Activated naive CD8-positive, alpha-beta T cell (primary cell): ENCODE measurements around the gene NRG2.

Experiments
- H3K27ac Mint-ChIP-seq: one replicate; pipeline ENCODE4 v1.8.0; 2021; ENCODE audit warnings: mixed read lengths
- H3K27me3 Mint-ChIP-seq: one replicate; pipeline ENCODE4 v1.8.0; 2021; ENCODE audit warnings: mixed read lengths
- H3K36me3 Mint-ChIP-seq: one replicate; pipeline ENCODE4 v1.8.0; 2021; ENCODE audit warnings: mixed read lengths
- H3K4me1 Mint-ChIP-seq: one replicate; pipeline ENCODE4 v1.8.0; 2021; ENCODE audit warnings: low read depth, mixed read lengths
- H3K4me3 Mint-ChIP-seq: one replicate; pipeline ENCODE4 v1.8.0; 2021; ENCODE audit warnings: mild to moderate bottlenecking, mixed read lengths
- H3K9me3 Mint-ChIP-seq: one replicate; pipeline ENCODE4 v1.8.0; 2021; ENCODE audit warnings: low read depth, mixed read lengths

NRG2 gene

GRCh38 chr5:139875957-139876356 lies 167.1 kb downstream of the NRG2 start:
- peaks cover 1% of the 10 kb centered on the region for H3K4me1 Mint-ChIP-seq
- no peaks in the 10 kb centered on the region for H3K36me3 Mint-ChIP-seq
- no peak overlapping the region for H3K27ac Mint-ChIP-seq
- H3K4me3 Mint-ChIP-seq, result no peak overlapping the region
- H3K9me3 Mint-ChIP-seq, result no peaks in the 10 kb centered on the region
- no peaks in the 10 kb centered on the region for H3K27me3 Mint-ChIP-seq

DNA sequence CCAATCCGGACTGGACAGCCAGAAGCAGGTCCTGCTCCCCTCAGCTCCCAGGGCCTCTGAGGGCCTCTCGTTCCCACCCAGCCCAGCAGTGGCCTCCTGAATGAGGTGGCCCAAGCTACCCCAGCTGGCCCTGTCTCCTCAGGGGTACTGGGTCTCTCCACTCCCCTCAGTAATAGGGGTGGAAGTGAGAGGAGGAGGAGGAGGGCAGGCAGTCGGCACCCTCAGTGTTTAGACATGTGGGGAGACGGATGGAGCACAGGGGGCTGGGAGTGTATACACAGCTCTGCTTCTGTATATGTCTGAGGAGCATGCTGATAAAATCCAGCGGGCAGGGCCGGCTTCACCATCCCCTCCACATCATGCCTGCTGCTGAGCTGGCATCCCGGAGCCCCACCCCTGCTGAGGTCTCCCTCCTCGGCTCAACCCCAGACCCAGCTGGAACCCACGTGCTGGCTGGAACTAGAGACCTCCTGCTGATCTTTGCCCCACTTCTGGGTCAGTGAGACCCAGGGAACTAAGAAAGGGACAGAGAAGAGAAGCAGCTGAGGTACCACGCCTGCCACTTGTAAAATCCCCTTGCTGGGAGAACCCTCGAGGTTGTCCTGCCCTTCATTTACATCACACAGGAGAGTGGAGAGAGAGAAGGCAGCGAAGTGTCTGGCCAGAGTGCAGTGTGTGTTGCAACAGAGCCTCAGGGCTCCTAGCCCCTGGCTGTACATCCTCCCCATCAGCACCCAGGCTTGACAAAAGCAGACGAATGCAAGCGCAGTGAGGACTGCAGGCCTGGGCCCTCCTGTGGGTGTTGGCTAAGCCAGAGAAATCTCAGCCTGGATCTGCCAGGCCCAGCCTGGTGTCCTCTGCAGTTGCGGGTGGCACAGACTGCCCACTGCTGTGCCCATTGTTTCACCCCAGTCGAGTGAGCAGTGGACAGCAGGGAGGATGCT lies 170.0 kb downstream of the NRG2 start:
- no peak overlapping the region for H3K4me3 Mint-ChIP-seq
- H3K27me3 Mint-ChIP-seq, result no peaks in the 10 kb centered on the region
- H3K27ac Mint-ChIP-seq, result no peak overlapping the region

GRCh38 chr5:139872052-139872766 lies 170.9 kb downstream of the NRG2 start:
- H3K4me1 Mint-ChIP-seq, result peaks cover 1% of the 10 kb centered on the region
- H3K9me3 Mint-ChIP-seq, result no peaks in the 10 kb centered on the region
- H3K27ac Mint-ChIP-seq, result no peak overlapping the region
- no peak overlapping the region for H3K4me3 Mint-ChIP-seq
- H3K36me3 Mint-ChIP-seq, result no peaks in the 10 kb centered on the region
- H3K27me3 Mint-ChIP-seq, result no peaks in the 10 kb centered on the region

More for the DNA sequence above, 170.0 kb downstream of the NRG2 start:
- Mint-ChIP-seq H3K36me3 (no peaks in the 10 kb centered on the region), H3K9me3 (no peaks in the 10 kb centered on the region), H3K4me1 (peaks cover 1% of the 10 kb centered on the region)

GRCh38 chr5:139871614-139872013 lies 171.5 kb downstream of the NRG2 start:
- H3K27me3 Mint-ChIP-seq, result peaks cover 6% of the 10 kb centered on the region
- H3K36me3 Mint-ChIP-seq, result no peaks in the 10 kb centered on the region
- H3K4me3 Mint-ChIP-seq, result no peak overlapping the region
- peaks cover under 1% of the 10 kb centered on the region for H3K4me1 Mint-ChIP-seq
- H3K9me3 Mint-ChIP-seq, result no peaks in the 10 kb centered on the region
- no peak overlapping the region for H3K27ac Mint-ChIP-seq

DNA sequence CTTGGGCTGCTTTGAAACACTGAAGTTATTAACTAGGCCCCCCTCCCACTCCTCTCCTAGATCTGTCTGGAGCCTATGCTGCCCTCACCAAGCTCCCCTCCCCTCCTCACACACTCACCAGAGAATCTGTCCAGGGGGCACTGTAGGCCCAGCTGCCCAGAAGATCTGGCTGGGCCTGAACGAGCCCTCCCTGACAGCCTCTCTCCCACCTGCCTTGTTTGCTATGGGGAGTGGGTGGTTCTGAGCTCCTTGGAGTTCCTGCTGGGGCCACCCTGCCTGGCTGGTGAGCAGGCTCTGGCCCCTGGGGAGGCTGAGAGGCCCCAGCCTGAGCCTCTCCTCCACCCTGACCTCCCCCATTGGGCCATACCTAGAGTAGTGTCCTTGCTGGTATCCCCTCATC lies 172.4 kb downstream of the NRG2 start:
- Mint-ChIP-seq H3K27ac (no peak overlapping the region), H3K27me3 (peaks cover 6% of the 10 kb centered on the region), H3K4me1 (no peaks in the 10 kb centered on the region), H3K9me3 (no peaks in the 10 kb centered on the region), H3K4me3 (no peak overlapping the region), H3K36me3 (no peaks in the 10 kb centered on the region)

- Mint-ChIP-seq H3K36me3 (no peaks in the 10 kb centered on the region), H3K27me3 (peaks cover 6% of the 10 kb centered on the region), H3K4me3 (no peak overlapping the region), H3K4me1 (no peaks in the 10 kb centered on the region), H3K9me3 (no peaks in the 10 kb centered on the region), H3K27ac (no peak overlapping the region)
These were observed 173.9 kb downstream of the NRG2 start for GRCh38 chr5:139869042-139869790.

- Mint-ChIP-seq H3K4me3 (no peak overlapping the region), H3K4me1 (no peaks in the 10 kb centered on the region), H3K27me3 (peaks cover 6% of the 10 kb centered on the region), H3K9me3 (no peaks in the 10 kb centered on the region), H3K36me3 (no peaks in the 10 kb centered on the region), H3K27ac (no peak overlapping the region)
These were observed 175.5 kb downstream of the NRG2 start for GRCh38 chr5:139867581-139867980.

- H3K27me3 Mint-ChIP-seq, result peaks cover 6% of the 10 kb centered on the region
- H3K36me3 Mint-ChIP-seq, result no peaks in the 10 kb centered on the region
- H3K4me3 Mint-ChIP-seq, result no peak overlapping the region
- no peak overlapping the region for H3K27ac Mint-ChIP-seq
- no peaks in the 10 kb centered on the region for H3K4me1 Mint-ChIP-seq
- H3K9me3 Mint-ChIP-seq, result no peaks in the 10 kb centered on the region
These were observed 176.0 kb downstream of the NRG2 start for GRCh38 chr5:139867109-139867508.

DNA sequence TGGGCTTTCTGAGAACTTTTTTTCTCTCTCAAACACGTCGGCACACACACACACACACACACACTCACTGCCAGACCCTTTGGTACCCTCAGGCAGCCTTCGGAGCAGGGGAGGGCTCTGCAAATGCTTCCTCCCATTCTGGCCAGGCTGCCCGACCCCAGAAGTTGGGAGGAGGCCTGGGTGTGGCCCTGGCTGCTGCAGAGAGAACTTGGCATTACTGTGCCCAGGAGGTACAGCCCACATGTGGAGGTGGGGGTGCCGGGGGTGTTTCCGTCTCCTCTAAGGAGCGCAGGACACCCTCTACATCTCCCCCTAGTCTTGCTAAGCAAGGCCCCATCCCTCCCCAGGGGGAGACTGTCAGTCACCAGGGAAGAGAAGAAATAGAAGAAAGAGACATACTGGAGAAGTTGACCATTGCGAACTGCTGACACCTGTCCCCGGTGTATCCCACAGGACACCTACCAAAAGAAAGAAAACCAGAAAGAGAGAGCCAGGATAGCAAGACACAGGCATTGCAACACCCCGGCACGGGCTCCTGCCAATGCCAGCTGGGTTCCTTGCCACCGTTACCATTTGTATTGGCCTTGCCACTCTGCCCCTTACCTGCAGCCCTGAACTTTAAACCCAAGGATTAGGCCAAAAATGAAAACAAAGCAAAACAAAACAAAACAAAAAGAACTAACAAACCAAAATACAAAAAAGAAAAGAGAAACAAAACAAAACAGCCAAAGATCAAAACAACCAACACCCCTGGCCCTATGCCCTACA lies 178.2 kb downstream of the NRG2 start:
- H3K4me3 Mint-ChIP-seq, result no peak overlapping the region
- H3K4me1 Mint-ChIP-seq, result no peaks in the 10 kb centered on the region
- peaks cover 6% of the 10 kb centered on the region for H3K27me3 Mint-ChIP-seq
- H3K27ac Mint-ChIP-seq, result no peak overlapping the region
- no peaks in the 10 kb centered on the region for H3K36me3 Mint-ChIP-seq
- no peaks in the 10 kb centered on the region for H3K9me3 Mint-ChIP-seq

DNA sequence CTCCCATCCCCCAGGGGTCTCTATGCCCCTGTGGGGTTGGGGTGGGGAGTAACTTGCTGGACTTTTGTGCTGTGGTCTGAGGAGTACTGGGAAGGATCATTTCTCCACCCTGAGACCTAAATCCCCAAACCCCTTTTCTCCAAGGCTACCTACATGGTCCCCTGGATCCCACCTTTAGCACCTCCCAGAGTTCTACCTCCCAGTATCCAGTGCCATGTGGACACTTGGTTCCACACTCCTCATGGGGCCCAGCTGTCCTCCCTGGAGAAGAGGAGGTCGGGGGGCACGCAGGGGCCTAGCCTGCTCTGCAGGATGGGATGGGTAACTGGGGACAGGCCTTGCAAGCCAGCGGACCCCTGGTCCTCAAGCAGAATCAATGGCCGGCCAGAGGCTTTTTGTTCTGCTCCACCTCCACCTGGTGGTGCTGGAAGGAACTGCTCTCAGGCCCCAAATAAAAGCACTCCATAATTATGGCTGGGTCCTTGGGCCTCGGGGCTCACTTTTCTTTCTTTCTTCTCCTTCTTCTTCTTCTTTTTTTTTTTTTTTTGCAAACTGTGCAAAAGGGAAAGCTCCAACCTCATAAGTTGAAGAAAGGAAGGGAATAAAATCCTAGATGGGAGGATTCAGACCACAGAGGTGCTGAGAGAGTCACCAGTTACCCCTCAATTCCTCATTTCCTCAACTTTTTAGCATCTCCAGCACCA lies 179.1 kb downstream of the NRG2 start:
- Mint-ChIP-seq H3K4me1 (no peaks in the 10 kb centered on the region), H3K36me3 (no peaks in the 10 kb centered on the region), H3K27me3 (peaks cover 6% of the 10 kb centered on the region), H3K9me3 (no peaks in the 10 kb centered on the region), H3K4me3 (no peak overlapping the region), H3K27ac (no peak overlapping the region)

DNA sequence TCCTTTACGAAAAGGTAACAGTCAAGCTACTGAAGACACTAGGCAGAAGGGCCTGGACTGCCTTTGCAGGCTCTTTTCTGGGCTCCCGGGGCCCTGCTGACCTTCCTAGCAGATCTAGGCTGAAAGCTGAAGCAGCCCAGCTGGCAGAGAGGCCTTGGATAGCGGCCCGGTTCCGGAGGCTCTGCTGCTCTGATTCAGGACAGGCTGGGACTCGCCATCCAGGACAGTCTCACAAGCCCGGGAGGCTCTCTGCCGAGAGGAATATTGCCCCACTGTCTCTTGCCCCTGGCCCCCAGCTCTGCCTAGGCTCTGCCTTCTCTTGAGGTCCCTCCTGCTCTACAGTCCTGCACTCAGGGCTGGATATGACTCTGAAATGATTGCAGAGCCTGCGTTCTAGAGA lies 179.7 kb downstream of the NRG2 start:
- no peak overlapping the region for H3K27ac Mint-ChIP-seq
- H3K4me1 Mint-ChIP-seq, result no peaks in the 10 kb centered on the region
- H3K9me3 Mint-ChIP-seq, result no peaks in the 10 kb centered on the region
- H3K36me3 Mint-ChIP-seq, result no peaks in the 10 kb centered on the region
- peaks cover 6% of the 10 kb centered on the region for H3K27me3 Mint-ChIP-seq
- H3K4me3 Mint-ChIP-seq, result no peak overlapping the region

- H3K4me1 Mint-ChIP-seq, result no peaks in the 10 kb centered on the region
- H3K27me3 Mint-ChIP-seq, result peaks cover 6% of the 10 kb centered on the region
- H3K36me3 Mint-ChIP-seq, result no peaks in the 10 kb centered on the region
- H3K4me3 Mint-ChIP-seq, result no peak overlapping the region
- no peaks in the 10 kb centered on the region for H3K9me3 Mint-ChIP-seq
- no peak overlapping the region for H3K27ac Mint-ChIP-seq
These were observed 180.3 kb downstream of the NRG2 start for GRCh38 chr5:139862803-139863202.

GRCh38 chr5:139862313-139862712 lies 180.8 kb downstream of the NRG2 start:
- Mint-ChIP-seq H3K36me3 (no peaks in the 10 kb centered on the region), H3K4me3 (no peak overlapping the region), H3K27me3 (peaks cover 6% of the 10 kb centered on the region), H3K4me1 (no peaks in the 10 kb centered on the region), H3K9me3 (no peaks in the 10 kb centered on the region), H3K27ac (no peak overlapping the region)

DNA sequence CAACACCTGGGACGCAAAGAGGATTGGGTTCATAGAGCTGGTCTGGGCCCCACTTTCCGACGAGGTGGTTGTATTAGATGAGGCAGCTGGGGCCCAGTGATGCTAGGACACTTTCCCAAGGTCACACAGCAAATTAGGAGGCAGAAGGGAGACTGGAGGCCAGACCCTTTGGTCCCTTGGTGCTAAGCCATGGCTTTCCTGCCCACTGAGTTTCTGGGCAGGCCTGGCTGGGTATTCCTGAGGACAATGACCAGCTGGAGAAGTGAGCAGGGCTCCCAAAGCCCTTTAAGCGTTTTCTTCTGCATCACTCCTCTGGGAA lies 181.3 kb downstream of the NRG2 start:
- H3K4me3 Mint-ChIP-seq, result no peak overlapping the region
- H3K27me3 Mint-ChIP-seq, result peaks cover 3% of the 10 kb centered on the region
- H3K9me3 Mint-ChIP-seq, result no peaks in the 10 kb centered on the region
- H3K36me3 Mint-ChIP-seq, result no peaks in the 10 kb centered on the region
- no peaks in the 10 kb centered on the region for H3K4me1 Mint-ChIP-seq
- H3K27ac Mint-ChIP-seq, result no peak overlapping the region
